ENCODE results near the gene ITIH2.
"Not testable (repeated sequence)": the region's sequence is repeated elsewhere in the genome, so short reads cannot be mapped to it uniquely, and the experiment has no call there.

Gene ITIH2

GRCh38 chr10:7748637-7749036, 45.5 kb downstream of the ITIH2 start:
- DNase-seq = not testable (repeated sequence)

- no peak for DNase-seq
Observed at GRCh38 chr10:7750222-7750621, 47.1 kb downstream of the ITIH2 start.

GRCh38 chr10:7752251-7752650, 49.1 kb downstream of the ITIH2 start:
- no peak for DNase-seq

- no peak for DNase-seq
Observed at GRCh38 chr10:7755103-7755502, 52.0 kb downstream of the ITIH2 start.

GRCh38 chr10:7756360-7756992, 53.4 kb downstream of the ITIH2 start:
- DNase-seq = no peak

- DNase-seq = no peak
Observed at GRCh38 chr10:7763929-7764328, 60.8 kb downstream of the ITIH2 start.

- DNase-seq = no peak
Observed at GRCh38 chr10:7766241-7766640, 63.1 kb downstream of the ITIH2 start.

- DNase-seq = no peak
Observed at GRCh38 chr10:7767209-7767608, 64.1 kb downstream of the ITIH2 start.

- DNase-seq = no peak
Observed at GRCh38 chr10:7768417-7768816, 65.3 kb downstream of the ITIH2 start.

- DNase-seq = no peak
Observed at GRCh38 chr10:7773845-7774801, 71.0 kb downstream of the ITIH2 start.

GRCh38 chr10:7776777-7777176, 73.7 kb downstream of the ITIH2 start:
- DNase-seq = no peak

- DNase-seq = not testable (repeated sequence)
Observed at GRCh38 chr10:7782194-7782593, 79.1 kb downstream of the ITIH2 start.

- no peak for DNase-seq
Observed at GRCh38 chr10:7786430-7786829, 83.3 kb downstream of the ITIH2 start.

GRCh38 chr10:7787150-7787856, 84.2 kb downstream of the ITIH2 start:
- no peak for DNase-seq

GRCh38 chr10:7787857-7788638, 84.9 kb downstream of the ITIH2 start, which contains the start of the genes ATP5F1C and KIN:
TSS of gene ATP5F1C (plus strand) at chr10:7788177. CDS start at chr10:7788208, 31 bp downstream.
TSS of gene KIN (minus strand) at chr10:7787993. CDS start at chr10:7787933, 60 bp downstream.
- DNase-seq = peak; percentile 92

- DNase-seq = no peak
Observed at GRCh38 chr10:7788639-7789286, 85.6 kb downstream of the ITIH2 start.

- no peak for DNase-seq
Observed at GRCh38 chr10:7789390-7789789, 86.3 kb downstream of the ITIH2 start.

GRCh38 chr10:7792541-7792940, 89.4 kb downstream of the ITIH2 start:
- no peak for DNase-seq

GRCh38 chr10:7794251-7795026, 91.3 kb downstream of the ITIH2 start:
- no peak for DNase-seq

GRCh38 chr10:7795605-7796004, 92.5 kb downstream of the ITIH2 start:
- DNase-seq = no peak

- DNase-seq = no peak
Observed at GRCh38 chr10:7797582-7797981, 94.5 kb downstream of the ITIH2 start.

Data from NCI-H2227 treated with DMSO at 0.1 percent for 48 hours (cell line).